B cell (primary cell): ENCODE results near the gene GPR78. TPM values are rescaled to one million over a fixed set of nuclear protein-coding genes. Genes with fewer than 3 reads are reported as not detected.

Source experiments
- ATAC-seq: fragments of 200-7000 bp; cut with Tn5 transposase; one replicate; pipeline ENCODE4 v1.10.0; 2021; ENCODE audit warnings: low read depth, mild to moderate bottlenecking, moderate number of reproducible peaks, moderate library complexity
- CTCF ChIA-PET: fragments of 350-600 bp; sonication (Branson Sonifier 250); formaldehyde crosslinking; loops from one replicate; lab custom pipeline; 2021; ENCODE audit warnings: antibody characterized with exemption, inconsistent platforms; lab: Charles Lee
- POLR2A ChIA-PET: fragments of 350-600 bp; sonication (Branson Sonifier 250); formaldehyde crosslinking; loops from one replicate; lab custom pipeline; 2021; ENCODE audit warnings: antibody characterized with exemption; lab: Charles Lee
- DNase-seq: peaks from one replicate; pipeline ENCODE4 v3.0.0; 2013
- H2AFZ ChIP-seq: 2 replicates; pipeline ENCODE4 v1.6.1; 2012; ENCODE audit warnings: mild to moderate bottlenecking, low read depth, low read length; ENCODE audit not compliant: insufficient read depth, poor library complexity, severe bottlenecking
- H3K27ac ChIP-seq, 2 donors: 1 replicate in 1 of 2; 2 replicates in 1 of 2; pipeline ENCODE4 v1.5.1; 2012 to 2013; ENCODE audit warnings: low read length in 2 of 2, mild to moderate bottlenecking in 2 of 2, moderate library complexity in 1 of 2
- H3K27me3 ChIP-seq, 4 experiments: fragments of 200-600 bp in 1 of 4; sonication (generic) in 1 of 4; replicated peaks in 1 of 4; 1 replicate in 2 of 4; 2 replicates in 2 of 4; pipeline versions ENCODE4 v1.6.1 to v1.7.0; 2013 to 2016; ENCODE audit warnings: low read length in 3 of 4, mild to moderate bottlenecking in 2 of 4, mixed read lengths in 1 of 4, moderate library complexity in 1 of 4; ENCODE audit not compliant: insufficient read depth in 4 of 4, control insufficient read depth in 3 of 4; ENCODE audit errors: control extremely low read depth in 1 of 4
- H3K36me3 ChIP-seq, 2 experiments: replicated peaks in 1 of 2; 1 replicate in 1 of 2; 2 replicates in 1 of 2; pipeline versions ENCODE4 v1.6.1 to v1.7.1; 2013; ENCODE audit warnings: low read length in 1 of 2; ENCODE audit not compliant: insufficient read depth in 2 of 2, control insufficient read depth in 1 of 2; ENCODE audit errors: control extremely low read depth in 1 of 2, extremely low read depth in 1 of 2
- H3K4me1 ChIP-seq, 2 donors: fragments of 200-600 bp in 1 of 2; sonication (generic) in 1 of 2; 1 replicate in 1 of 2; 2 replicates in 1 of 2; pipeline versions ENCODE4 v1.5.1 to v1.6.1; 2013 to 2017; ENCODE audit warnings: low read length in 2 of 2; ENCODE audit not compliant: control insufficient read depth in 2 of 2, insufficient read depth in 2 of 2
- H3K4me2 ChIP-seq: replicated peaks from 2 replicates; pipeline ENCODE3; 2012; ENCODE audit warnings: mild to moderate bottlenecking, low read depth, low read length; ENCODE audit not compliant: poor library complexity, severe bottlenecking
- H3K4me3 ChIP-seq, 5 experiments: fragments of 200-600 bp in 1 of 5; sonication (generic) in 1 of 5; 1 replicate in 3 of 5; 2 replicates in 2 of 5; pipeline versions ENCODE4 v1.5.1 to v1.7.0; 2011 to 2016; ENCODE audit warnings: low read length in 4 of 5, mild to moderate bottlenecking in 4 of 5, low read depth in 2 of 5, control low read depth in 1 of 5, moderate library complexity in 1 of 5; ENCODE audit not compliant: insufficient read depth in 1 of 5; ENCODE audit errors: control extremely low read depth in 1 of 5, extremely low read depth in 1 of 5
- H3K79me2 ChIP-seq: fragments of 200-600 bp; sonication (generic); one replicate; pipeline ENCODE4 v1.6.0; 2016; ENCODE audit warnings: low read length; ENCODE audit not compliant: control insufficient read depth, insufficient read depth
- H3K9ac ChIP-seq: fragments of 200-600 bp; sonication (generic); 2 replicates; pipeline ENCODE4 v1.6.1; 2017; ENCODE audit warnings: mild to moderate bottlenecking, low read length, moderate library complexity
- H3K9me3 ChIP-seq, 3 donors: one replicate each; pipeline versions ENCODE4 v1.6.1 to v1.7.1; 2013; ENCODE audit warnings: low read length in 2 of 3; ENCODE audit not compliant: control insufficient read depth in 2 of 3, insufficient read depth in 1 of 3; ENCODE audit errors: control extremely low read depth in 1 of 3
- H4K20me1 ChIP-seq: 2 replicates; pipeline ENCODE4 v1.6.0; 2012; ENCODE audit warnings: mild to moderate bottlenecking, low read length; ENCODE audit not compliant: insufficient read depth, control insufficient read depth, poor library complexity, severe bottlenecking
- H3K27ac Mint-ChIP-seq: one replicate; pipeline ENCODE4 v1.8.0; 2021; ENCODE audit warnings: mixed read lengths
- H3K27me3 Mint-ChIP-seq: one replicate; pipeline ENCODE4 v1.8.0; 2021; ENCODE audit warnings: mixed read lengths
- H3K4me1 Mint-ChIP-seq: one replicate; pipeline ENCODE4 v1.8.0; 2021; ENCODE audit warnings: mixed read lengths
- H3K4me3 Mint-ChIP-seq: one replicate; pipeline ENCODE4 v1.8.0; 2021; ENCODE audit warnings: mixed read lengths
- H3K9me3 Mint-ChIP-seq: one replicate; pipeline ENCODE4 v1.8.0; 2022; ENCODE audit warnings: mixed read lengths; ENCODE audit not compliant: insufficient read depth
- CTCF ChIP-seq: fragments of 200-600 bp; IDR thresholded peaks from one replicate; pipeline ENCODE4 v1.8.0; 2022; ENCODE audit warnings: antibody characterized with exemption, mild to moderate bottlenecking
- EZH2 ChIP-seq: IDR thresholded peaks from 2 replicates; pipeline ENCODE4 v1.6.1; 2012; ENCODE audit warnings: borderline replicate concordance, low read depth, mild to moderate bottlenecking, moderate library complexity, low read length; ENCODE audit not compliant: insufficient read depth, poor library complexity, severe bottlenecking
- WGBS: methylation state at CpG from one replicate; pipeline ENCODE4 v1.1.5; 2013; ENCODE audit warnings: missing lambda C conversion rate; ENCODE audit not compliant: insufficient coverage; 5-methylcytosine and 5-hydroxymethylcytosine counted together
- intact Hi-C: fragments of 100-400 bp; cut with micrococcal nuclease; formaldehyde crosslinking; loops from one replicate; pipeline ENCODE4 v1.10.0; 2022
- polyA plus RNA-seq: library from polyadenylated mRNA; depleted of rRNA; stranded (reverse); fragments of >200 nt; gene quantifications from 2 replicates; pipeline ENCODE4 v1.2.3, GENCODE V29; 2012
- total RNA-seq, 2 donors: library from RNA; stranded (reverse); fragments of 120-200 nt in 1 of 2; gene quantifications; 1 replicate in 1 of 2; 2 replicates in 1 of 2; pipeline versions ENCODE4 v1.2.3 to v1.2.4, GENCODE V29; 2013 to 2022

Gene GPR78
- total and polyA plus RNA-seq, 2 donors (not counting 1 experiment from before 2014, with no cell fraction given) = not detected

GRCh38 chr4:8541981-8542715 is 38.0 kb upstream of the GPR78 start:
- no peak for TF ChIP-seq EZH2
- Histone ChIP-seq H4K20me1 (no peaks in the 10 kb centered on the region), H3K79me2 (no peaks in the 10 kb centered on the region), H3K4me1 (no peaks in the 10 kb centered on the region), H3K4me2 (no peak overlapping the region), H2AFZ (no peak overlapping the region), H3K27me3 (no peaks in the 10 kb centered on the region), H3K9ac (no peak overlapping the region), H3K36me3 (no peaks in the 10 kb centered on the region), H3K27ac (no peak overlapping the region), H3K4me3 (no peak overlapping the region), H3K9me3 (peaks cover 0 to 7% (median 0%) of the 10 kb centered on the region in 3 donors)
- Mint-ChIP-seq H3K27ac (no peak overlapping the region), H3K4me3 (no peak overlapping the region), H3K27me3 (no peaks in the 10 kb centered on the region), H3K4me1 (no peaks in the 10 kb centered on the region), H3K9me3 (no peaks in the 10 kb centered on the region)
- 84% methylated on average over 17 of the region's 17 CpGs for WGBS
- ChIA-PET CTCF (no interaction called here), POLR2A (no interaction called here)
- intact Hi-C loops = no loop called here
- ATAC-seq = no peak
- no peak for DNase-seq

- no peaks in the 10 kb centered on the region for H3K36me3 ChIP-seq
- no peak overlapping the region for H2AFZ ChIP-seq
- Mint-ChIP-seq H3K27me3 (no peaks in the 10 kb centered on the region), H3K27ac (no peak overlapping the region), H3K9me3 (no peaks in the 10 kb centered on the region), H3K4me3 (no peak overlapping the region), H3K4me1 (no peaks in the 10 kb centered on the region)
- DNase-seq (no peak), ATAC-seq (no peak)
- no peak overlapping the region for H3K4me3 ChIP-seq
- POLR2A ChIA-PET = no interaction called here
- no peak overlapping the region for H3K4me2 ChIP-seq
- WGBS = 94% methylated on average over 15 of the region's 16 CpGs
- H4K20me1 ChIP-seq = no peaks in the 10 kb centered on the region
- H3K79me2 ChIP-seq = no peaks in the 10 kb centered on the region
- H3K9me3 ChIP-seq = peaks cover 0 to 7% (median 0%) of the 10 kb centered on the region in 3 donors
- no peaks in the 10 kb centered on the region for H3K4me1 ChIP-seq
- intact Hi-C loops = no loop called here
- no peak overlapping the region for H3K9ac ChIP-seq
- H3K27me3 ChIP-seq = no peaks in the 10 kb centered on the region
- no peak for TF ChIP-seq EZH2
- TF ChIP-seq CTCF = no peak
- H3K27ac ChIP-seq = no peak overlapping the region
- CTCF ChIA-PET = no interaction called here
These were observed 37.2 kb upstream of the GPR78 start for GRCh38 chr4:8542776-8543525.
